ENCODE measurements around the gene NT5C2. TPM values are rescaled to one million over a fixed set of nuclear protein-coding genes. Genes with fewer than 3 reads are reported as not detected.

NT5C2 gene
- total RNA-seq, 4 donors from 2014 or later = 91.2 to 98.3 (median 92.5) TPM

DNA sequence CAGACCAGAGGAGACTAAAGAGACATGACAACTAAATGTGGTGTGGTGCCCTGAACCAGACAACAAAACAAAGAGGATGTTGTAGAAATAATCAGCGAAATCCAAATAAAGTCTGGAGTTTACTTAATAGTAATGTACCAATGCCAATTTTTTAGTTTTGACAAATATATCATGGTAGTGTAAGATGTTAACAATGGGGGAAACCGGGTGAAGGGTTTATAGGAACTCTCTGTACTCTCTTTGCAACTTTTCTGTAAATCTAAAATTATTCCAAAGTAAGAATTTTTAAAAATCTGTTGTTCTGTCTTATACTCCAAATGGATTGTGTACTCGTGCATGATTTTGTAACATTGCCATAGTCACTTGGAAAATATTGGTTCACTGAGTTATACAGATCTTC, 145.7 kb downstream of the NT5C2 start:
- 86 to 88% methylated on average over 3 of the region's 3 CpGs for WGBS, 2 donors
- H3K36me3 ChIP-seq = peaks cover 0 to 11% (median 0%) of the 10 kb centered on the region in 3 donors
- no peaks in the 10 kb centered on the region for H3K9me3 ChIP-seq
- TF ChIP-seq, protein P1, sequence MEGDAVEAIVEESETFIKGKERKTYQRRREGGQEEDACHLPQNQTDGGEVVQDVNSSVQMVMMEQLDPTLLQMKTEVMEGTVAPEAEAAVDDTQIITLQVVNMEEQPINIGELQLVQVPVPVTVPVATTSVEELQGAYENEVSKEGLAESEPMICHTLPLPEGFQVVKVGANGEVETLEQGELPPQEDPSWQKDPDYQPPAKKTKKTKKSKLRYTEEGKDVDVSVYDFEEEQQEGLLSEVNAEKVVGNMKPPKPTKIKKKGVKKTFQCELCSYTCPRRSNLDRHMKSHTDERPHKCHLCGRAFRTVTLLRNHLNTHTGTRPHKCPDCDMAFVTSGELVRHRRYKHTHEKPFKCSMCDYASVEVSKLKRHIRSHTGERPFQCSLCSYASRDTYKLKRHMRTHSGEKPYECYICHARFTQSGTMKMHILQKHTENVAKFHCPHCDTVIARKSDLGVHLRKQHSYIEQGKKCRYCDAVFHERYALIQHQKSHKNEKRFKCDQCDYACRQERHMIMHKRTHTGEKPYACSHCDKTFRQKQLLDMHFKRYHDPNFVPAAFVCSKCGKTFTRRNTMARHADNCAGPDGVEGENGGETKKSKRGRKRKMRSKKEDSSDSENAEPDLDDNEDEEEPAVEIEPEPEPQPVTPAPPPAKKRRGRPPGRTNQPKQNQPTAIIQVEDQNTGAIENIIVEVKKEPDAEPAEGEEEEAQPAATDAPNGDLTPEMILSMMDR (IDR thresholded peaks at IDR 0.05) = no peak
- no peak for TF ChIP-seq POLR2A (IDR thresholded peaks at IDR 0.05)
- intact Hi-C loops (cut with DNase I) = no loop called here
- DNase-seq = no peak
- H3K4me1 ChIP-seq = peaks cover 0 to under 1% (median 0%) of the 10 kb centered on the region in 3 donors
- H3K4me3 ChIP-seq = no peak overlapping the region
- no peak overlapping the region for H3K27ac ChIP-seq
- no peaks in the 10 kb centered on the region for H3K27me3 ChIP-seq

- no peak for DNase-seq
- no peak overlapping the region for H3K27ac ChIP-seq
- H3K36me3 ChIP-seq = peaks cover 0 to 11% (median 0%) of the 10 kb centered on the region in 3 donors
- intact Hi-C loops (cut with DNase I) = no loop called here
- H3K4me3 ChIP-seq = no peak overlapping the region
- H3K4me1 ChIP-seq = peaks cover 0 to 4% (median 0%) of the 10 kb centered on the region in 3 donors
- no peaks in the 10 kb centered on the region for H3K27me3 ChIP-seq
- no peaks in the 10 kb centered on the region for H3K9me3 ChIP-seq
- no peak for TF ChIP-seq POLR2A (IDR thresholded peaks at IDR 0.05)
- TF ChIP-seq, protein P1 (IDR thresholded peaks at IDR 0.05) = no peak
- WGBS, 2 donors = 85 to 94% methylated on average over 3 of the region's 3 CpGs
Measured at GRCh38 chr10:103045961-103046360, 147.1 kb downstream of the NT5C2 start.

DNA sequence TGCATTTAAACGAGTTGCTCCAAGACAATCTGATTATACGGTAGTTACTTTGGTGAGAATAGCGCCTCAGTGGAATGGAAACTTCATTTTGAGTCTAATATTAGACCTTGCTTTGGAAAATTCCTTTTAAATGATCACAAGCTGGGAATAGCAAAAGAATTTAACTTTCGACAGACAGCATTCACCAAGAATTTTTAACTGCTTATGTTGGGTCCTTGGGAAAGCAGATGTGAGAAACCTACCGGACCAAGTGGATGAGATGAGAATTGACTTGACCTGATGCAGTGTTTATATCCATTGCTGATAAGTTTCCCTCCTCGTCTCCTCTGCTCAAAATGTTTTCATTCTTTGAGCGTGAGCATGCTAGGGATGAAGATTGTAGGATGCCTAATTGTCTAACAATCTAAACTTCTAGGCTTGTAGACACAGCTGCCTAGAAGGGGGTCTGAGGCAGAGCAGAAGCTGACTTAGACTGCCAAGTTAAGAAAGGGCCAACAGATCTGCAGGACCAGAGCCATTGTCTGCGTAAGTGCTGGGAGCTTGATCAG, 148.1 kb downstream of the NT5C2 start:
- H3K4me3 ChIP-seq = no peak overlapping the region
- H3K9me3 ChIP-seq = no peaks in the 10 kb centered on the region
- intact Hi-C loops (cut with DNase I) = no loop called here
- H3K27me3 ChIP-seq = no peaks in the 10 kb centered on the region
- peaks cover 0 to 3% (median 0%) of the 10 kb centered on the region in 3 donors for H3K36me3 ChIP-seq
- WGBS, 2 donors = 62 to 70% methylated on average over 8 of the region's 8 CpGs
- DNase-seq = no peak
- H3K27ac ChIP-seq = peak overlapping the region in 3 of 4 donors; percentile 2 to 36 (median 29)
- TF ChIP-seq, protein P1 (IDR thresholded peaks at IDR 0.05) = no peak
- no peak for TF ChIP-seq POLR2A (IDR thresholded peaks at IDR 0.05)
- H3K4me1 ChIP-seq = peaks cover 0 to 4% (median 0%) of the 10 kb centered on the region in 3 donors

DNA sequence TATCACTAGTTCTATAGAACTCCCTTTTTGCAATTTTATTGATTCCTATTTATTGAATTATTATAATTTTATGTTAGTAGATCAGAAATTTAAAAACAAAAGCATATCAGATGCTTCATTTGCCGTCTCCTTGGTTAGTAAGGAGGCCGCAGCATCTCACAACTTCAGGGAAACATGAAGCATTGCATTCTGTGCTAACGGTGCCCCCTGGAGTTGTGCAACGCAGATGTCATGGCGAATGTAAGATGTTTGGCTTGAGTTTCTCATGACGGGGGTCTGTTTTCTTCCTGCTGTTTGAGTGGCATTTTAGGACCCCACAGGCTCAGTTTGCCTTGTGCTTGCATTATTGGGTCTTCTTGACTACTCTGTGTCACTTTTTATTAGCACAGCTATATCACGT, 150.2 kb downstream of the NT5C2 start:
- Histone ChIP-seq H3K4me3 (no peak overlapping the region), H3K27ac (no peak overlapping the region), H3K27me3 (no peaks in the 10 kb centered on the region), H3K36me3 (no peaks in the 10 kb centered on the region), H3K4me1 (peaks cover 0 to 4% (median 0%) of the 10 kb centered on the region in 3 donors), H3K9me3 (no peaks in the 10 kb centered on the region)
- DNase-seq = no peak
- no peak for TF ChIP-seq POLR2A (IDR thresholded peaks at IDR 0.05)
- TF ChIP-seq, protein P1 (IDR thresholded peaks at IDR 0.05) = no peak
- intact Hi-C loops (cut with DNase I) = no loop called here
- WGBS, 2 donors = 76 to 94% methylated on average over 7 of the region's 7 CpGs

GRCh38 chr10:103042129-103042528, 150.9 kb downstream of the NT5C2 start:
- WGBS, 2 donors = 59 to 63% methylated on average over 5 of the region's 5 CpGs
- no peak overlapping the region for H3K27ac ChIP-seq
- peaks cover 0 to 4% (median 0%) of the 10 kb centered on the region in 3 donors for H3K4me1 ChIP-seq
- intact Hi-C loops (cut with DNase I) = no loop called here
- H3K4me3 ChIP-seq = no peak overlapping the region
- no peaks in the 10 kb centered on the region for H3K27me3 ChIP-seq
- DNase-seq = no peak
- no peaks in the 10 kb centered on the region for H3K9me3 ChIP-seq
- H3K36me3 ChIP-seq = no peaks in the 10 kb centered on the region
- TF ChIP-seq POLR2A (IDR thresholded peaks at IDR 0.05) = no peak
- TF ChIP-seq, protein P1 (IDR thresholded peaks at IDR 0.05) = no peak
